Activated T-helper 2 cell treated with anti-CD3 and anti-CD28 coated beads, Interferon-gamma antibody, Interleukin-2, Interleukin-4, amounts not matched to agents 10 μg/mL and 5 μg/mL and 100 μg/mL, durations not matched to agents 14 hours and 24 hours and 36 hours (primary cell): Measurements from ENCODE around the gene LALBA. TPM values are rescaled to one million over a fixed set of nuclear protein-coding genes. Genes with fewer than 3 reads are reported as not detected.

Source experiments
- DNase-seq: peaks from one replicate; pipeline ENCODE4 v3.0.0; 2021; ENCODE audit warnings: low spot score
- H3K27ac Mint-ChIP-seq: one replicate; pipeline ENCODE4 v1.8.0; 2021; ENCODE audit warnings: mixed read lengths
- H3K27me3 Mint-ChIP-seq: one replicate; pipeline ENCODE4 v1.8.0; 2021; ENCODE audit warnings: low read depth, mixed read lengths
- H3K36me3 Mint-ChIP-seq: one replicate; pipeline ENCODE4 v1.8.0; 2021; ENCODE audit warnings: low read depth, mixed read lengths
- H3K4me1 Mint-ChIP-seq: one replicate; pipeline ENCODE4 v1.8.0; 2021; ENCODE audit warnings: low read depth, mixed read lengths
- H3K4me3 Mint-ChIP-seq: one replicate; pipeline ENCODE4 v1.8.0; 2021; ENCODE audit warnings: low read depth, mild to moderate bottlenecking, moderate library complexity, mixed read lengths
- H3K9me3 Mint-ChIP-seq: one replicate; pipeline ENCODE4 v1.8.0; 2021; ENCODE audit warnings: mixed read lengths
- intact Hi-C: fragments of 100-400 bp; cut with micrococcal nuclease; formaldehyde crosslinking; loops from one replicate; pipeline ENCODE4 v1.15.1; 2023
- total RNA-seq: library from RNA; stranded (reverse); gene quantifications from 2 replicates; pipeline ENCODE4 v1.2.3, GENCODE V29; 2022

The LALBA gene
- not detected in 2 replicates for total RNA-seq

GRCh38 chr12:48569946-48570345 lies at the start of gene LALBA:
Gene LALBA, minus strand, starts transcription at chr12:48570046. Its CDS starts 26 bp downstream, at chr12:48570020.
- H3K36me3 Mint-ChIP-seq = no peaks in the 10 kb centered on the region
- H3K27ac Mint-ChIP-seq = no peak within 1 kb of the TSS
- H3K4me1 Mint-ChIP-seq = peaks cover 1% of the 10 kb centered on the region
- intact Hi-C loops = no loop called here
- H3K9me3 Mint-ChIP-seq = no peaks in the 10 kb centered on the region
- peaks cover 10% of the 10 kb centered on the region for H3K27me3 Mint-ChIP-seq
- DNase-seq = no peak
- H3K4me3 Mint-ChIP-seq = no peak within 1 kb of the TSS

GRCh38 chr12:48618541-48618940 lies 48.7 kb upstream of the LALBA start:
- Mint-ChIP-seq H3K4me1 (no peaks in the 10 kb centered on the region), H3K36me3 (no peaks in the 10 kb centered on the region), H3K9me3 (peaks cover 6% of the 10 kb centered on the region), H3K4me3 (no peak overlapping the region), H3K27me3 (peaks cover 22% of the 10 kb centered on the region), H3K27ac (no peak overlapping the region)
- peak; percentile 64 for DNase-seq
- intact Hi-C loops = loop anchor here (1.0 to 2.0 kb wide), 2 partner anchors 76 to 434 kb away; no protein-coding TSS in a partner anchor

- H3K27me3 Mint-ChIP-seq = peaks cover 27% of the 10 kb centered on the region
- H3K27ac Mint-ChIP-seq = no peak overlapping the region
- H3K9me3 Mint-ChIP-seq = peaks cover 23% of the 10 kb centered on the region
- no peaks in the 10 kb centered on the region for H3K4me1 Mint-ChIP-seq
- DNase-seq = no peak
- intact Hi-C loops = no loop called here
- no peak overlapping the region for H3K4me3 Mint-ChIP-seq
- H3K36me3 Mint-ChIP-seq = no peaks in the 10 kb centered on the region
Observed at GRCh38 chr12:48615681-48616080, 45.8 kb upstream of the LALBA start.

GRCh38 chr12:48613321-48613720 lies 43.5 kb upstream of the LALBA start:
- intact Hi-C loops = no loop called here
- peaks cover 34% of the 10 kb centered on the region for H3K9me3 Mint-ChIP-seq
- H3K4me1 Mint-ChIP-seq = no peaks in the 10 kb centered on the region
- H3K36me3 Mint-ChIP-seq = no peaks in the 10 kb centered on the region
- DNase-seq = no peak
- H3K4me3 Mint-ChIP-seq = no peak overlapping the region
- H3K27me3 Mint-ChIP-seq = peaks cover 23% of the 10 kb centered on the region
- no peak overlapping the region for H3K27ac Mint-ChIP-seq

GRCh38 chr12:48602192-48602989 lies 32.5 kb upstream of the LALBA start:
- Mint-ChIP-seq H3K36me3 (no peaks in the 10 kb centered on the region), H3K4me3 (no peak overlapping the region), H3K9me3 (peaks cover 25% of the 10 kb centered on the region), H3K4me1 (no peaks in the 10 kb centered on the region), H3K27me3 (peaks cover 9% of the 10 kb centered on the region), H3K27ac (no peak overlapping the region)
- DNase-seq = no peak
- intact Hi-C loops = no loop called here

- Mint-ChIP-seq H3K36me3 (no peaks in the 10 kb centered on the region), H3K4me1 (no peaks in the 10 kb centered on the region), H3K9me3 (peaks cover 17% of the 10 kb centered on the region), H3K4me3 (no peak overlapping the region), H3K27me3 (peaks cover 9% of the 10 kb centered on the region), H3K27ac (no peak overlapping the region)
- no peak for DNase-seq
- intact Hi-C loops = no loop called here
Observed at GRCh38 chr12:48601013-48601756, 31.3 kb upstream of the LALBA start.

- Mint-ChIP-seq H3K9me3 (peaks cover 17% of the 10 kb centered on the region), H3K27me3 (peaks cover 9% of the 10 kb centered on the region), H3K4me1 (no peaks in the 10 kb centered on the region), H3K36me3 (no peaks in the 10 kb centered on the region), H3K27ac (no peak overlapping the region), H3K4me3 (no peak overlapping the region)
- intact Hi-C loops = no loop called here
- no peak for DNase-seq
Observed at GRCh38 chr12:48600552-48600951, 30.7 kb upstream of the LALBA start.

GRCh38 chr12:48592591-48593086 lies 22.8 kb upstream of the LALBA start:
- intact Hi-C loops = no loop called here

GRCh38 chr12:48586361-48586760 lies 16.5 kb upstream of the LALBA start:
- Mint-ChIP-seq H3K36me3 (no peaks in the 10 kb centered on the region), H3K4me3 (no peak overlapping the region), H3K27me3 (peaks cover 25% of the 10 kb centered on the region), H3K4me1 (no peaks in the 10 kb centered on the region), H3K9me3 (no peaks in the 10 kb centered on the region), H3K27ac (no peak overlapping the region)
- intact Hi-C loops = no loop called here
- no peak for DNase-seq

More at GRCh38 chr12:48592591-48593086, 22.8 kb upstream of the LALBA start:
- no peak overlapping the region for H3K4me3 Mint-ChIP-seq
- H3K27ac Mint-ChIP-seq = no peak overlapping the region
- peaks cover 3% of the 10 kb centered on the region for H3K9me3 Mint-ChIP-seq
- peaks cover 28% of the 10 kb centered on the region for H3K27me3 Mint-ChIP-seq
- no peaks in the 10 kb centered on the region for H3K36me3 Mint-ChIP-seq
- no peak for DNase-seq
- no peaks in the 10 kb centered on the region for H3K4me1 Mint-ChIP-seq

- Mint-ChIP-seq H3K36me3 (no peaks in the 10 kb centered on the region), H3K9me3 (no peaks in the 10 kb centered on the region), H3K4me1 (peaks cover 2% of the 10 kb centered on the region), H3K27me3 (peaks cover 17% of the 10 kb centered on the region), H3K4me3 (no peak overlapping the region), H3K27ac (no peak overlapping the region)
- intact Hi-C loops = no loop called here
- DNase-seq = no peak
Observed at GRCh38 chr12:48583728-48584127, 13.9 kb upstream of the LALBA start.

- no peak for DNase-seq
- peaks cover 6% of the 10 kb centered on the region for H3K27me3 Mint-ChIP-seq
- peaks cover 2% of the 10 kb centered on the region for H3K4me1 Mint-ChIP-seq
- no peaks in the 10 kb centered on the region for H3K36me3 Mint-ChIP-seq
- no peak overlapping the region for H3K4me3 Mint-ChIP-seq
- intact Hi-C loops = no loop called here
- no peak overlapping the region for H3K27ac Mint-ChIP-seq
- no peaks in the 10 kb centered on the region for H3K9me3 Mint-ChIP-seq
Observed at GRCh38 chr12:48580831-48581230, 11.0 kb upstream of the LALBA start.

GRCh38 chr12:48572326-48572725 lies 2.5 kb upstream of the LALBA start:
- Mint-ChIP-seq H3K4me3 (no peak overlapping the region), H3K9me3 (no peaks in the 10 kb centered on the region), H3K4me1 (peaks cover 1% of the 10 kb centered on the region), H3K27ac (no peak overlapping the region), H3K36me3 (no peaks in the 10 kb centered on the region), H3K27me3 (peaks cover 11% of the 10 kb centered on the region)
- intact Hi-C loops = no loop called here
- no peak for DNase-seq

- intact Hi-C loops = no loop called here
- H3K27me3 Mint-ChIP-seq = peaks cover 9% of the 10 kb centered on the region
- DNase-seq = no peak
- no peak overlapping the region for H3K27ac Mint-ChIP-seq
- H3K4me1 Mint-ChIP-seq = peaks cover 1% of the 10 kb centered on the region
- no peaks in the 10 kb centered on the region for H3K36me3 Mint-ChIP-seq
- H3K9me3 Mint-ChIP-seq = no peaks in the 10 kb centered on the region
- no peak overlapping the region for H3K4me3 Mint-ChIP-seq
Observed at GRCh38 chr12:48567731-48568130, 2.1 kb downstream of the LALBA start.
